DMS53 (cell line): ENCODE data around the gene RSU1.

Experiments used
- DNase-seq: peaks from one replicate; lab custom pipeline; 2025; lab: John Stamatoyannopoulos, UW

RSU1 gene

DNA sequence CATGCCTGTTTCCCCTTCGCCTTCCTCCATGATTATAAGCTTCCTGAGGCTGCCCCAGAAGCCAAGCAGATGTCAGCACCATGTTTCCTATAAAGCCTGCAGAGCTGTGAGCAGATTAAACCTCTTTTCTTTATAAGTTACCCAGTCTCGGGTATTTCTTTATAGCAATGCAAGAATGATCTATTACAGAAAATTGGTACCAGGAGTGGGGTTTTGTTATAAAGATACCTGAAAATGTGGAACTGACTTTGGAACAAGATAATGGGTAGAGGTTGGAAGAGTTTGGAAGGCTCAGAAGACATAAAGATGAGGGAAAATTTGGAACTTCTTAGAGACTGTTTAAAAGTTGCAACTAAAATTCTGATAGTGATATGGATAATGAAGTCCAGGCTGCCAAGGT is 4.8 kb upstream of the RSU1 start:
- no peak for DNase-seq

DNA sequence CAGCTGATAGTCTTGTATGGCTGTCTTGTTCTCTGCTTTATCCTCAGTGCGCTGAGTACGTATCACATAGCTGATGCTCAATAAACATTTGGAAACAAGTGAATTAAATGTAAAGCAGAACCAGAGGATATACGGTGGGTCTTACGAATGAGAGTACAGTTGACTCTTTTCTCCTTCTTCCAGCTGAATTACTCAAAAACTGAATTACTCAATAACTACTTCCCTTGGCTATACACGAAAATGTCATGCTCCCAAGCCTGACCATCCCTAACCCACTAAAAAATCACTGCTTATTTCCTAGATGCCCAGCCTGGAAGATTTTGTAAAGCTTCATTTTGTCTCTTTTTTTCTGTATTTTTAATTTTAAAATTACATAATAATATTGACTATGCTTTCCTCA is 3.2 kb upstream of the RSU1 start:
- DNase-seq: no peak

DNA sequence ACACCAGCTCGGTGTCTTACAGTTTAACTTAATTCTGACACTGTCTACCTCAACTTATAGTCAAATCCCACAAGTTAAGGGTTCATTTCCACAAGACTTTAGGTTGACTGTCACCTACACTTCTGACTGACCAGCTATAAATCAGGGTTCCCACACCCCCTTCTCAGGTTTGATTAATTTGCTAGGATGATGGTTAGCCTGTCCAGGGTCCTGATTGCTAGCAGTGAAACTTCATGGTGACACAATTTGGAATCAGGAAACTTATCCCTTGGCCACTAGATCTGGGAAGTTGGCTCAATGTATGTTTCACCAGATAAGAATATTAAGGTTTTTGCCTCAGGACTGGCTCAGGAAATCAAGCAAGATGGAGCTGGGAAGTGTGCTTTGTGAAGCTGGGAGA is 2.8 kb upstream of the RSU1 start:
- no peak for DNase-seq

DNA sequence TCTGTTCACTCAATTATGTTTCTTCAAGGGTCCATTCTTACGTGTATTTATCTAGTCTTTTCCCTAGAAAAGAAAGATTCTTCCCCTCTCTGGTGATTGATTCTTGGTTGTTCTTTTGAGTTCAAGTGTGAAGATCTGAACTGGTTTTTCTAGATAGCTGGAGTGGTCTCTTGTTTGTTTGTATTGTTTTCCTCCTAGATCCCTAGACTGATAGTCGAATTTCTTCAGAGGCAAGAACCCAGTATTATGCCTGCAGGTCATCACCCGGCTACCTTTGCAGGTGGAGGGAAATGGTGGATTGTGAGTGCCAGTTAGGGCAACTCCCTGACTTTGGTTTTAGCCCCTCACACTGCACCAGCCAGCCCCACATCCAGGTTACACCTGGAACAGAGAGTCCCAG is 2.2 kb upstream of the RSU1 start:
- no peak for DNase-seq

DNA sequence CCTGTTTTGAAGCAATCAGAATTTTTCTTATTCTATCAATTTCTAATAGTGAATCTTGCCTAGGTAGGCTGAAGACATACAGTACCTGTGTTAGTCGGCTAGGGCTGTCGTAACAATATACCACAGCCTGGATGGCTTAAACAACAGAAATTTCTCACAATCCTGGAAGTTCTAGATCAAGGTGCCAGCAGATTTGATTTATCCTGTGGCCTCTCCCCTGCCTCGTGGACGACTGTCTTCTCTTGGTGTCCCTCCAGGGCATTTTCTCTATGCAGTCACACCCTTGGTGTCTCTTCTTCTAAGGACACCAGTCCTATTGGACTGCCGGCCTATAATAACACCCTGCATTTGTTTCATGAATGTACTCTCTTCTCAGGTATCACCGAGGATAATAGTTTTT is 1.8 kb upstream of the RSU1 start:
- DNase-seq: no peak

DNA sequence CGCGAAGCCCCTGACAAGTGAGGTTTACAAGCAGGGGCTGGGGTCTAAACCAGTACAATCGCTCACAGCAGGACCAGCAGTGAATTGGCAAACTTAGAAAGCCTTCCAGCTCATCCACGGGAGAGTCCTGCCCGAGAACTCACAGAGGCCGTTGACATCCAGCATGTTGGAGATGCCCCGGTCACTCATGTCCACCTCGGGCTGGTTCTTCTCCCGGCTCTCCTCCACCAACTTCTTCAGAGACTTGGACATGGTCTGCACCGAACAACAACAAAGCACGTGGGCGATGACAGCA is 447 bp downstream of the RSU1 start:
- no peak for DNase-seq

DNA sequence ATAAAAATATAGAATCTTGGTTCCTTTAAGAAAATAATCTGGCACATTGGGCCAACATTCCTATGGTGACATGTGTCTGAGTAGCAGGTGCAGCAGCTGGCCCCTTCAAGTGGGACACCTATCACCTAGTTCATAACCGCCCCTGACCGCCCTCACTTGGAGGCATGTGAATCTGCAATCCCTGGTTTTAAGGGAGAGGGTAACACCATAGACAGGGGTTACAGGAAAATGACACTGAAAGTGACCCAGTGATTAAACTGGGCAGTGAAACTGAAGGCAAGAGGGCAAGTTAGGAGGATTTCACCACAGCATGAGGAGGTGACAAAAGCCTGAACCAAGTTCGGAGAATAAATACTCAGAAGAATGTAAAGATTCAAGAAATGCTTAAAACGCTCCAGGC is 1.1 kb downstream of the RSU1 start:
- peak; percentile 45 for DNase-seq

DNA sequence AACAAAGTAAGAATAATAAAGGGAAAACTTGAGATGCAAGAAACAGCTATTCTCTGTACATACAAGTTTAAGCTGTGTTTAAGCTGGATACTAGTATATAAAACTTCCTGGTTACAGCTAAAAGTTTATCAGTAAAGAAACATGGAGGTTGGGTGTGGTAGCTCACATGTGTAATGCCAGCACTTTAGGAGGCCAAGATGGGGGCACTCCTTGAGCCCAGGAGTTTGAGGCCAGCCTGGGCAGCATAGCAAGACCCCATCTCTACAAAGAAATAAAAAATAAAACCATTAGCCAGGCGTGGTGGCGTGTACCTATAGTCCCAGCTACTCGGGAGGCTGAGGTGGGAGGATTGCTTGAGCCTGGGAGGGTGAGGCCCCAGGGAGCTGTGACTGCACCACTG is 3.2 kb downstream of the RSU1 start:
- DNase-seq: no peak

DNA sequence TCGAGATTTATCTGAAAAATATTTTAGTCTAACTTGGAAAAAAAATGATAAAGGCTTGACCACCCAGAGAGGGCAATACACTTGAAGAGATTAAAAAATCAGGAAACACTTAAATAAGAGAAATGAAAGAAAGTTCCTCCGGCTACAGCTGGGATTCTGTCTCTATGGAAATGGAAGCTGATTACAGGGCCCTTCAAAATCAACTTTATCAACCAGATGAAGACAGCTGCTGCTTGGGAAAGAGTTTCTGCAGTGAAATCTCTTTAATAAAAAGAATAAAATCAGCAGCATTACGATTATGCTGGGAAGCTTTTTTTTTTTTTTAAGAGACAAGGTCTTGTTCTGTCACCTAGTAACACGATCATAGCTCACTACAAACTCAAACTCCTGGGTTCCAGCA is 4.5 kb downstream of the RSU1 start:
- no peak for DNase-seq

DNA sequence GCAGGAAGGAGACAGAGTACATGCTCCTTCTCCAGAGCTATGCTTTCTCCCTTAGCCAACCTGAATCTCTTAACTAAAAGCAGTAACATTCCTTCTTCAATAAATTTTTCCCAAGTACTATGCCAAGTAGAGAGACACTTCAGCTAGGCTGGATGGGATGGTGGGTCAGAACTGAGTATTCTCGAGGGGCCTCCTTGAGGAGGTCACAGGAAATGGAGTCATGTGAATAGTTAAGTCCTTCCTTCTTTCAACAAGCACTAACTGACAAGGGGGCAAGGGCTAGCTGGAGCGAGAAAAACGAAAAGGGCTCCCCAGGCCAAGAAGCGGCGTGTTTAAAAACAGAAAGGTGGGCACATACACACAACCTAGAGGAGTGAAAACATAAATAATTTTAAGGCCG is 5.5 kb downstream of the RSU1 start:
- no peak for DNase-seq

DNA sequence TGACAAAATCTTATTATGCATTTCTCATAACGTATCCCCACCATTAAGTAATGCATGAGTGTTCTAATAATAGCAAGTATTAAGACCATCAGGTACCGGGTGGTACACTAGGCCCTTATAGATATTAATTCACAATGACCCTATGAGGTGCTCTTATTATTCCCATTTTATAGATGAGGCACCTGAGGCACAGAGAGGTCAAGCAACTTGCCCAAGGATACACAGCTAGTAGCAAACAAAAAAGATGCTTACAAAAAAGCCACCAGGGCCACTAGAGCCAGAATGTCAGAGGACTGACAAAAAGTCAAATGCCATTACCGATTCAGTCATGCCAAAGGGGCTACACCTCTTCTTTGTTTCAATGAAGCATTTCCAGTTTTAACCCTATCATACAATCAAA is 5.9 kb downstream of the RSU1 start:
- DNase-seq: no peak

DNA sequence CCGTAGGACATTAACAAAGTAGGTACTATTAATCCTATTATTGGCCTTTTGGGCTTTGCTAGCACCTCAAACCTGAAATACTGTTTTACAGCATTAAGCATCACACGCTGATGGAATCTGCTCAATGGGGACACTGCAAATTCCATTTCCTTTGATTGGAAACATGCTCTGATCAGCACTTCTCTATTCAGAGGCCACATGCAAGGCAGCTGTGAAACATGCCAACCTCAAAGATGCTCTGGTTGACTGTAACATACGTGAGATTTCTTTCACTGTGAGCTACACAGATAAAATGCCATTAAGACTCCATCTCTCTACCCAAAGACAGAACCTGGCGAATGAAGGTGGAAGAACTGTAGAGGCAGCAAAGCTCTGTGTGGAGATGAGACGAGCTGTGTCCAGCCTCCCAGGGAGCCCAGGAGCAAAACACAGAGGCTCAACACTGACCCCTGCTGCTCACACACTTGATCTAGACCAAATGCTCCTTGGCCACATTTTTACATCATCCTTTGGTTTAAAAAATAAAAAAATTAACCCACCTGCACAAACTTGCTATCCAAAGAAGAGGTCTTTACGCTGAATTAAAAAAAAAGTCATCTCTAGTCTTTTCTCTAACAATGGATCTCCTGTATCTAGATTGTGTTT is 8.0 kb downstream of the RSU1 start:
- peak; percentile 71 for DNase-seq

DNA sequence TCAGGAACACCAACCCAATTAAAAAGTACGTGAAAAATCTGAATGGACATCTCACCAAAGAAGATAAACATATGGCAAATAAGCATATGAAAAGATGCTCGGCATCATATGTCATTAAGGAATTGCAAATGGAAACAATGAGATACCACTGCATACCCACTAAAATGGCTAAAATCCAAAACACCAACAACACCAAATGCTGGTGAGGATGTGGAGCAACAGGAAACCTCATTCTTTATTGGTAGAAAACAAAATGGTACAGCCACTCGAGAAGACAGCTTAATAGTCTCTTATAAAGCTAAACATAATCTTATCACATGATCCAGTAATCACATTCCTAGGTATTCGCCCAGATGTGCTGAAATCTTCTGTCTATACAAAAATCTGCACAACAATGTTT is 13.1 kb downstream of the RSU1 start:
- no peak for DNase-seq

DNA sequence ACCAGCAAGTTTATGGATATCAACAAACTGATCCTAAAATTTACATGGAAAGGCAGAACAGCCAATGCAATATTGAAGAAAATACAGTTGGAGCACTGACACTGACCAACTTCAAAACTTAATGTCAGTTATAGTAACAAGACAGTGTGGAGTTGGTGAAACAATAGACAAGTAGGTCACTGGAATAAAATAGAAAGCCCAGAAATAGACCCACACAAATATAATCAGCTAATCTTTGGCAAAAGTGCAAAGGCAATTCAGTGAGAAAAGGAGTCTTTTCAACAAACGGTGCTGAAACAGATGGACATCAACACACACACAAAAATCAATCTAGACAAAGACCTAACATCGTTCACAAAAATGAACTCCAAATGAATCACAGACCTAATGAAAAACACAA is 13.8 kb downstream of the RSU1 start:
- DNase-seq: no peak

DNA sequence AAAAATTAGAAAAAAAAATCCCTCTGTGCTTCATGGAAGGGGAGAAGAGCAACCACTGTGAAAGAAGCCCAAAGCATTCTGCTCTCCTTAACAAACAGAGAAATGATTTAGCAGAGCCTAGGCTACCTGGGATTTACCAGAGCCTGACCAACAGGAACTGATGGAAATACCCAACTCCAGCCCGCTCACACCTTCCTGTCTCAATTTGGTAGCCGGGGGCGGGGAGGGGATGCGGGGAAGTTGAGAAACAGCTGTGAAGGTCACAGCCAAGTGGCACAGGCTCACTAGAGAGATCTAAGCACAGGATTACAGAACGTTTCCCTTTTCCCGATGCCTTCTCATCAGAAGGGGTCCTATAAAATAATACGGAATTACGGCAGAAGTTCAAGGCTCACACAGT is 17.6 kb downstream of the RSU1 start:
- no peak for DNase-seq

DNA sequence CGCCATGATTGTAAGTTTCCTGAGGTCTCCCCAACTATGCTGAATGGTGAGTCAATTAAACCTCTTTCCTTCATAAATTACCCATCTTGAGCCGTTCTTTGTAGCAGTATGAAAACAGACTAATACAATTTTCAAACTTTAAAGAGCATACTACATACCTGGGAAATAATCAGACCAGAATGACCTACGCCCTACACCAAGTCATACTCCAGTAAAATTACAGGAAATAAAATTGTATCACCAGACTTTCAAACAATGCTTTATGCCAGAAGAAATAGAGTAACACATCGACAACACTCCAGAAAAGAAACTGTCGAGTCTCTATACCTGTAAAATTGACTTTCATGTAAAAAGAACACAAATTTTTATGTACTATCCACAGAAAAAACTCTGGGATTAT is 18.7 kb downstream of the RSU1 start:
- DNase-seq: no peak

DNA sequence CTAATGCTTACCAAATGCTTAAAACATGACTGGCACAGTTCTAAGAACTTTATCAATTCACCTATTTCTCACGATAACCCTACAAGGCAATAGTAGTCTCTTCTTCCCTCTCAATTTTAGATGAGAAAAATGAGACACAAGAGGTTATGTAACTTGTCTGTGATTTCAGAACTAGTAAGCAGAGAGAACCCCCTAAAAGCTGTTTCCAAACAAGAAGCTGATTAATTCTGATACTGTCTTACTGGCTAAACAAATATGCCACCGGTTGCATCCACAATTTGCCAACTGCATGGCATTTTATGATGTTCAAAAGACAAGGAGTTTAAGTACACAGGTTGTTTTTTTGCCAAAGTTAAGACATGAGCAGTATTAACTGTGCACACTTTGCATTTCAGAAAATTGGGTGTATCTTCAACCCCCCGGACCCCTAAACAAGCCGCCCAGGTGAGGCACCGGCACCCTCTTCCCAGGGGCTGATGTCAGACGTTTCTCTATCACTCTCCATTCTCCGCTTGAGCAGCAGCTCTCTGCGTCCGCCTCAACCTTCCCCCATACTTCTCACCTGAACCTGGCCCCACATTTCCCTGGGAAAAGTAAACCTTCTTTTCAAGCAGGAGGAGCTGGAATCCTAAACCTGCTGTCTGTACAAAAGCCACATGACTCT is 21.7 kb downstream of the RSU1 start:
- DNase-seq: no peak

DNA sequence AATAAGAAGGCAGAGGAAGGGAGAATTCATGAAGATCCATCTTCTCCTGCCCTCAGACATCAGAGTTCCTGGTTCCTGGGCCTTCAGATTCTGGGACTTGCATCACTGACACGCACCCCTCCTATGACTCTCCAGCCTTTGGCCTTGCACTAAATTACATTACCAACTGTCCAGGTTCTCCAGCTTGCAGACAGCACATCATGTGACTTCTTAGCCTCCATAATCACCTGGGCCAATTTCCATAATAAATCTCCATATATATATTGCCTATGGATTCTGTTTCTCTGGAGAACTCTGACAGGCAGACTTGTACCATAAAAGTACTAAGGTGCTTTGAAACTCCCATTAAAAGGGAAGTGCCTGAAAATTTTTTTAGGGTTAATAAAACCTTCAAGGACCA is 23.2 kb downstream of the RSU1 start:
- DNase-seq: no peak

DNA sequence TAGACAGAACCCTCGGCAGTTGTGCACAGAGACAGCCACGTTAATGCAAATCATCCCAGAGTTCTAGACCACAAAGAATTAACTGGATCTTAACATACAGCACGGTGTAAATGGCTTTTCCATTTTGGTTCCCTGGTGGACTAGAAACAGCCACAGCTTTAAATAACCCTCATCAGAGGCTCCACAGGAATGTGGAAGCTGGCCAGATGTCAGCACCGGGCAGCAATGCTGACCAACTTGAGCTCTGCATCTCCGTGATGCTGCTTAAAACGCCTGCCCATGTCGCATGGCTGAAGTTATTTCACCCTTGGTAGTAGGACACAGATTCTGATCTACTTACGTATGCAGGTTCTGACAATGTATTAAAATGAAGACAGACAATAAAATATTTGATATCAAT is 24.5 kb downstream of the RSU1 start:
- DNase-seq: no peak

DNA sequence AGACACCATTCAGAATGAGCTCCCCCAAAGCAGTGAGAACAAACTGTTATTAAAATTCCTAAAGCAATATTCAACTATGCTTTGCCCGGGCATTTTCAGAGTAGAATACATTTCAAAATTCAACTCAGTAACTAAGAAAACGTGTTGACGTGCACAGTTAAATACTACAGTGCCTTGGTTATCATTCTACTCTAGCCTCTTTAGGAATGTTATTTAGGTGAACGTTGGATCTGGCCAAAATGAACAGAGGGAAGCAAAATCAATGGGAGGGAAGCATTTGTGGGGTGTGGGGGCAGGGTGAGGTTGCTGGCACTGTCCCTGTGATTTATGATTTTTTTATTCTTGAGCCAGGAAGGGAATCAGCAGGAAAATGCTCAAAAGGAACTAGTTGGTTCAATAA is 27.5 kb downstream of the RSU1 start:
- no peak for DNase-seq

DNA sequence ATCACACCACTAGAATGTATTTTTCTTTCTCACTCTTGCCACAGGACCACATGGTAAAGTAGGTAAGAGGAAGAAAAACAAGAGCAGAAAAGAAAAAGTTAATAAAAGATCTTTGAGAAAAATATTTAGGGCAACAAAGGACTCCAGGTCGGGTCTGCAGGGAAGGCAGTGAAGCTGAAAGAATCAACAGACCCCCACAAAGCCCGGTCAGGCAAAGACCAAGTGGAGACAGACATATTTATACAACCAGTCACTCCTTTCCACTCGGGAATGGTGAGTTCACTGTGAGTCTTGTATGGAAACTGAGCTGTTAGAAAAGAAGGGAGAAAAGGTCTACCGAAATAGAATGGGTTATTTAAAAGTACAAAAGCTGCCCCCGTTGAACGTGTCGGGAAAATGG is 28.0 kb downstream of the RSU1 start:
- DNase-seq: no peak

DNA sequence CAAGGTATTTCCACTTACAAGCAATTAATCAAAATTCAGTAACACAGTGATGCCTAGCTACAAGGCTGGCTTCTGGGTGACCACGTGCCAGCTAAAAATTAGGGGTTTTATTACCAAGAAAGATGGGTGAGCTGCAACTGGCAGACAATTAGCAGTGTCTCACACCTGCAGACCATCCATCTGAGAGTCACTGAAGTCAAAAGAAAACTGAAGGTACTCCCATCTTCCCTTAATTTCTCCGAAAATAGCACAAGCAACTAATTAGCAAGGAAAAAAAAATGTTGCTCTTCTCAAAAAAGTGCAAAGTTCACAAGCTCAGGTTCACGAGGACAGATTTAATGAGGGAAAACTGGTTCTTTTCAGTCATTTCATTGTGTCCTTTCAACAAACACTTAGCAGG is 28.4 kb downstream of the RSU1 start:
- DNase-seq: no peak

DNA sequence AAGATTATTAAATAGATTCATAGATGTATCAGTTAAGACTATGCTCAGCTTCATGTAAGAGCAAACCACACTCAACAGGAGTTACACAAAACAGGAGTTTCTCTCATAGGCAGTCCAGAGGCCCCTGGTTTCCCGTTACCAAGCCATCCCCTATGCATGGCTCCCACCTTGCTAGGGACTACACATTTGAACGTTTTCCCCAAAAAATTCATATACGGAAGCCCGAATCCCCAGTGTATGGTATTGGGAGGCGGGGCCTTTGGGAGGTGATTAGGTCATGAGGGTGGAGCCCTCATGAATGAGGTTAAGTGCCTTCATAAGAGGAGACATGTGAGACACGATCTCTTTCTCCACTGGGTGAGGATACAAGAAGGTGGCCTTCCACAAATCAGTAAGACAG is 29.1 kb downstream of the RSU1 start:
- no peak for DNase-seq

DNA sequence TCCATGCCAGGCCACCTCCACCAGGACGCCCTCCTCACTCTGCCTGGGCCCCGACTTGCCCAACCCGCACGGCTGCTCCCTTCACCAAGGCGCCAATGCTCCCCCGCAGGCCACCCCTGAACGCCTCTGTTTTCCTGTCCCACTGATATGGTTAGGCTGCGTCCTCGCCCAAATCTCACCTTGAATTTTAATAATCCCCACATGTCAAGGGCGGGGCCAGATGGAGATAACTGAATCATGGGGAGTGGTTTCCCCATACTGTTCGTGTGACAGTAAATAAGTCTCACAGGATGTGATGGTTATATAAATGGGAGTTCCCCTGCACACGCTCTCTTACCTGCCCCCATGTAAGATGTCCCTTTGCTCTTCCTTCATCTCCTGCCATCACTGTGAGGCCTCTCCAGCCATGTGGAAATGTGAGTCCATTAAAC is 29.8 kb downstream of the RSU1 start:
- DNase-seq: no peak
